GM19397 (cell line): ENCODE results near the gene HEMK1.

ENCODE experiments used
- ATAC-seq: cut with Tn5 transposase; IDR thresholded peaks from one replicate; pipeline ENCODE4 v1.9.1; 2021; ENCODE audit warnings: mild to moderate bottlenecking, moderate library complexity; ENCODE audit not compliant: unreplicated experiment

The HEMK1 gene

GRCh38 chr3:50572801-50573371 lies 3.6 kb downstream of the HEMK1 start:
- ATAC-seq: no peak

- ATAC-seq: no peak
These were observed 4.5 kb downstream of the HEMK1 start for GRCh38 chr3:50573566-50574443.

DNA sequence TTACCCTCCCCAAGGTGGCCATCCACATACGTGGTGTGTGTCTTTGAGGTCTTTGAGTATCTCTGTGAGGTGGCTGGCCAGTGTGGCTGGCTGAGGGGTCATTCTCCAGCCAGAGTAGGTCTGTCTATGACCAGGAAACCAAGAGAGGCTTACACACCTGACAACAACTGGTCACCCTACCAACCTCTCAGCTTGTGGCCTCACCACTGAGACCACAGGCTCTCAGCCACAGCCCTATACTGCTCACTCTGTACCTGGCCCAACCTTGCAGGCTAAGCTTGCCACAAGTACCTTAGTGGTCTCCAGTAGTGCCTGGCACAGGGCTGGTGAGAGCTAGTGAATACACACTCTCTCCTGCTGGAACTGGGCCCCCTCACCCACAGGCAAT lies 5.1 kb downstream of the HEMK1 start:
- ATAC-seq: no peak

DNA sequence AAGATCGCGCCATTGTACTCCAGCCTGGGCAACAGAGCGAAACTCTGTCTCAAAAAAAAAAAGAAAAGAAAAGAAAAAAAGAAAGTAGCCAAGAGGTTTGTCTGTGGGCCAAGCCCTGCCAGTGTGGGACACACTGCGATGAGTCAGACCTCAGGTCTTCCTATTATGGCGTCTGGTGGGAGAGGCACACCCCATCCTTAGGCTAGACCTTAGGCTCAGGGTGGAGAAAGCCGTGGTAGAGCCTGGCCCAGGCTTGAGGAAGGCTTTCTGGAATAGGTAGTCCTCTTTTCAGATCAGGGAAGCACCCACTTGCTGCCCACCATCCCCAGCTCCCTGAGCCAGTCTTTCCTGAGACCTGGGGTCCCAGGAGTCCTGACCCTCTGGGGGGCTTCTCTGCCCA lies 6.0 kb downstream of the HEMK1 start:
- ATAC-seq: no peak

GRCh38 chr3:50577348-50577747 lies 8.0 kb downstream of the HEMK1 start:
- ATAC-seq: no peak

DNA sequence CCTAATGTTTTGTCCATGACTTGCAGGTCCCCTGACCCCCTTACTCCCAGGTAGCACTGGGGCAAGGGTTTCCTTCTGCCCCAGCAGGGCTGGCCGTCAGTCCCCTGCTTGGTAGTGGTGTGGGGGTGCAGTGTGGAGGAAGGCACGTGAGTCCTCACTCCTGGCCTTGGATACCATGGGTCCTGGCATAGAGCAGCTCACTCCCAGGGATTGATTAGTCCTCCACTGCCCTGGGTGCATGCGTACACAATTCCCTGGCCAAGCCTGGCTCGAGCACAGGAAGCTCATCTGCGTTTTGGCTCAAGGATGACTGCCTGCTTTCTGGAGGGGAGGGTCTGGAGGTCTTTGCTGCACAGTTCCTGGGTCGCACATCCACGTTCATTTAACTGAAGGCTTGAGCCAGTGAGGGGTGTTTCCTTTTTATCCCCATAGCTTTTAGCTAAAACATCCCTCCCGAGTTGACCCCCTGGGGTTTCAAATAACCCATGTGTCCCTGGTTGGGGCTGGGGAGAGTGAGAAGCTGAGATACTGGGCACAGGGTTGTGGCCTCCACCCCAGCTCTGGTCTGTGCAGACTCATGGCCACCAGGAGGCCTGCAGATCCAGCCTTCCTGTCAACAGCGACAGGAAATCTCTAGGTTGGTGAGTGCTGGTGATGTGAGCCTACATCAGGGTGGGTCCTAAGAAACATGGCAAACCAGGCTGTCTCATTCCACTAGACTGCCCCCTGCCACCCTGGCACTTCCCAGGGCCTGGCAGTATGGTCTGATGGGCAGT lies 11.5 kb downstream of the HEMK1 start:
- ATAC-seq: no peak

GRCh38 chr3:50581459-50581842 lies 12.1 kb downstream of the HEMK1 start:
- ATAC-seq: no peak

- no peak for ATAC-seq
These were observed 12.8 kb downstream of the HEMK1 start for GRCh38 chr3:50582083-50582482.

DNA sequence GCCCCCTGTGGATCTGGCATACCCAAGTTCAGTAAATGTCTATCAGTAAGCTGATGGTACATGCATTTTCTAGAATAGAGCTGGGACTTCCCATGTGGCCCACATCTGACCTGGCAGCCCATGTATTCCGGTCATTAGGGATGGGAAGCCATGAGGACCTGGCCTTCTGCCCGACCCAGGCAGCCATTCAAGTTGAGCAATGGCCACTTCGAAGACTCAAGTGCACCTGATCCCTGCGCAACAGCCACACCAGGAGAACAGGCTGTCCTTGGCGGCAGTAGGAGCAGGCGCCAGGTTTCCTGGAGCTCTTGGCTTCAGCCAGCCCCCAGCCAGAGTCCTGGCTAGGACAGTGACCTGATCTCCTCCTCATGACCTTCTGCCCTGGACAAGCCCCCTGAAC lies 14.6 kb downstream of the HEMK1 start:
- no peak for ATAC-seq

DNA sequence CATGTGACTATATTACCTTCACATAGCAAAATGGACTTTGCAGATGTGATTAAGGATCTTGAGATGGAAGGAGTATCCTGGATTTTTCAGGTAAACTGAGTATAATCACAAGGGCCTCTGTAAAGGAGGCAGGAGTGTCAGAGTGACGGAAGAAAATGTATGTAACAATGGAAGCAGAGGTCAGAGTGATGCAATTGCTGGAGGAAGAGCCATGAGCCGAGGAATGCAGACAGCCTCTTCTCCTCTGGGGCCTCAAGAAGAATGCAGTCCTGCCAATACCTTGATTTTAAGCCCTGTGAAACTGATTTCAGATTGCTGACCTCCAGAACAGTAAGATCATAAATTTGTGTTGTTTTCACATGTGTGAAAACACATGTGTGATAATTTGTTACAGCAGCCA lies 15.1 kb downstream of the HEMK1 start:
- no peak for ATAC-seq

DNA sequence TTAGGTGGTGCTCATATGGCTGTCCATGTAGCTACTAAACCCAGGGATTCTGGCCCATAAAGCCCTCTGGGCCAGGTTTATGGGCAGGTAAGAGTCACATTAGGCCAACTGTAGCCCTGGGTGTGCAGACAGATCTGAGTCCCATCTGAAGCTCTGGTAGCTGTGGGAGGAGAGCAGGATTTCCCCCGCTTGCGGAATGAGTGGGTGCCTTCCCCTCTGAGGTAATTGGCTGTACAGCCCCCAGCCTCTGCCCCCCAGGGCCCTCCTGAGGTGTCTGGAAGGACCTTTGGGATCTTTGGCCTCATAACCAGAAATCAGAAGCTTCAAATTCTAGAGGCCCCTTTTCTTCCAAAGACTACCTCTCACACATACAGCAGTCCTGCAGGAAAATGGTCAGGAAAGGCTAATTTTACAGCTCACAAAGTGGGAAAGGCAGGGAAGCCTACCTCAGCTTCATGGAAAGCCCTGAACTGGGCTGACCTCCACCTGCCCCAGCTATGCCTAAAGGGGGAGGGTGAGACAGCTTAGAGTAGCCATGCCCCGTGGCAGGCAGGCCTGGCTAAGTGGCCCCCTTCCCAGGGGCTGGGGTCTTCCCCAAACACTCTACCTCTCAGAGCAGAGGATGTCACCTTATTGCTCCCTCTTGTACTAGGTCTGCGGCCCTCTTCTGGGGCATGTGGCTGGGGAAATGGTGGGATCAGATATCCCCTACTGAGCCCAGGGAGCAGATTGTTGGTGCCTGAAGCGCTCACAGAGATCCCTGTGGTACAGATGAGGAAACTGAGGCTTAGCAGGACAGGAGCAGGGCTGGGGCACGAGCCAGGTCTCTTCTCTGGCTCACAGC lies 16.8 kb downstream of the HEMK1 start:
- no peak for ATAC-seq

- ATAC-seq: no peak
These were observed 17.4 kb downstream of the HEMK1 start for GRCh38 chr3:50586763-50587070.

- ATAC-seq: no peak
These were observed 18.1 kb downstream of the HEMK1 start for GRCh38 chr3:50587373-50587772.

DNA sequence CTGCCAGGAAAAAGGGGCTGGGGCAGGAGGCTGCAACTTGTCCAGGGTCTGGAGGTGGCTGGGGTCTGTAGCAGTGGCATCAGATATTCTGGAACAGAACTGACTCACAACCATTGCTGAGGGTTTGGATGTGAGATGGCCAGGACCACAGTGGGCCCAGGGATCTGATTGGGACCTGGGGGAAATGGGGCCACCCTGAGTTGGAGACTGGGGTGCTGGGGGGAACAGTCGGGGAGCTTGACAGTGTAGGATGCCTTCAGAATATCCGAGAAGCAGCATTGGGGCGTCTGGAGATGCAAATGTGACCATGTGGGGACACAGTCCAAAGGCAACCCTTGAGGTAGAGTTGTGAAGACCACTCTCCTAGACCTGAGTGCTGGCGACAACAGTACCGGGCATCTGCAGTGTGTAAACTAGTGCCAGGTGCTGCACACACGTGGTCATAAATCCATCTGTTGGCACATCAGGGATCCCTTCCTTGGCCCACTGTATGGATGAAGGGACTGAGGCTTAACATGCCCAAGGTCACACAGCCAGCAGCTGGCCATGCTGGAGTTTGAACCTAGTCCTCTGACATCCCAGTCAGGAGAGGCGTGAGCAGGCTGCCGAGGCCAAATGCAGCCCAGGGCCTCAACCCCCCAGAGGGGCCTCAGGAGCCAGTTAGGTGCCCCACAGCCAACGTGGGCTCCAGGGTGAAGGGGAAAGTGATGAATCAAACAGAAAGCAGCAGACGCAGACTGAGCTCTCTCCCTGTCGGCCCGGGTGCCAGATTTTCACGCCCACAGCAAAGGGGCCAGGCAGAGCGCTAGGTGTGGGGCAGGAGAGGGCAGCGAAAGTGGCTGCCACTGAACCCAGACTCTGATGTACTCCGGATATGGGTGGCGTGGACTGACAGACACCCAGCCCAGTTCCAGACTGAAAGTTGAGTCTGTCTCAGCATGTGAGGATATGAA lies 18.8 kb downstream of the HEMK1 start:
- no peak for ATAC-seq

DNA sequence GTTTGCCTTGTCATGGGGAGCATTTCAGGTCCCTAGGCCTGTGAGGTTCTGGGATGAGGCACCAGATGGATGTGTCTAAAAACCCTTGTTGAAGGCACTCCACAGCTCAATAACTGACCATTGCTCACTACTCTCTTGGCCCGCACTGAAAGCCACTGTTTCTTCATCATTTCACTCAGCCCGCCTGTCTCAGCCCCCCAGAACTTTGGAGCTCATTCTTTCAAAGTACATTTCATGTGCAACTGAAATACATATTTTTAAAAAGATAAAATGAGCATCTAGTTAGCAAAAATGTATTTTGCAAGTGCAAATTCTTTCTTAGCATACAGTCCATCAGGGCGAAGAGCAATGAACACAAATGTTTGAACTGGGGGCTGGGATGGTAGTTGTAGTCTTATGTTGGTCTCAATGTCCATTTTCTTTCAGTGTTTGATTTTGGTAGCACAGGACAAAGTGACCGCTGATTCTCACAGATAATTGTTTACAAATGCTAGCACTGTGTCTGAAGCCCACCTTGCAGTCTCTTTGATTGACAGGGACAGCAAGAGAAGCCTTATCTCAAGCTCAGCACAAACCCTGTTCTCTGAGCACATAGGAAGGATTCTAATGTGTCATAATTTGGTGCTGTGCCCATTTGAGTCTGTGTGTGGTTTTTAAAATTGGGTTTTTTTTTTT lies 19.6 kb downstream of the HEMK1 start:
- ATAC-seq: no peak

GRCh38 chr3:50591196-50591741 lies 21.9 kb downstream of the HEMK1 start:
- no peak for ATAC-seq

DNA sequence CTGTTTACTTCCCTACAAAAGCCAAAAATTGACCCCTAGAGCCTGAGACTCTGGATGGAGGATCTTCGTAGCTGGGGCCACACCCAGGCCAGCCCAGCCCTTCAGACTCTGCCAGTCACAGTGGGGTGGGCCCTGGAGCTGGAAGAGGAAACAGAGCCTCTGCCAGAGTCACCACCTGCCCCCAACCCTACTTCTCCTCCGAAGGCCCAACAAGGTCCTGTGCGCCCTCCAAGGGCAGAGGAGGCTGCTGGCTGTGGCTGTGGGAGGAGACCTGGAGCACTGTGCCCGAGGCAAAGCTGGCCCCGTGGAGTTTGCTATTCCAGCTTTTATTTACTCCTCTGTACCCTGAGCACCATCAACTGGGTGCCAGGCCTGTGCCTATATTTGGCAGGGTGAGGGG lies 23.2 kb downstream of the HEMK1 start:
- ATAC-seq: no peak

DNA sequence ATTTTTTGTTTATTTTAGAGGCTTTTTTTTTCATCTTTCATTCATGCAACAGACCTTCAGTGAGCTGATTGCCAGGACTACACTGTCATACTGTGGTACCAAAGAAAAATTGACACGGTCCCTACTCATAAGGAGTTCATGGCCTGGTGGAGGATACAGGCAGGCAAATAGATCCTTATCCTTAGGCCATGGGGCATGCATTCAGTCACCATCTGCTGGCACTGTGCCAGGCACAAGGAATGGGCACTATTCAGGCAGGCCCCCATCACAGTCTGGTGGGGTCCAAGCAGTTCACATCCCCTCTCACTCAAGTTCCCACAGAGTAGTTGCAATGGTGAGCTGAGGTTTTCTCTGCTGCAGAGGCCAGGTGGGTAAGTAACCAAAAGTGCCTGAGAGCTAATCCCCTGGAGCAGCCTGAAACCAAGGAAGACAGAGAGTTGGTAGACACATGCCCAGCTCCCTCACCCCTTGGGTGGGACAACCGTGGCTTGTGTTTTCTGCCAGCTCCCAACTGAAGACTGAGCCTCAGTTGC lies 25.0 kb downstream of the HEMK1 start:
- ATAC-seq: no peak

GRCh38 chr3:50599115-50599715 lies 29.9 kb downstream of the HEMK1 start:
- no peak for ATAC-seq
